ENCODE measurements around the gene ZSCAN2.

Gene ZSCAN2

GRCh38 chr15:84649706-84650105 lies 48.9 kb downstream of the ZSCAN2 start:
- Histone ChIP-seq H3K4me2 (no peak overlapping the region), H3K9me3 (no peaks in the 10 kb centered on the region), H4K20me1 (no peaks in the 10 kb centered on the region), H3K4me1 (peaks cover 25% of the 10 kb centered on the region), H3K27me3 (no peaks in the 10 kb centered on the region), H3K27ac (no peak overlapping the region), H3K4me3 (no peak overlapping the region), H3K36me3 (peaks cover 82% of the 10 kb centered on the region), H3K9ac (no peak overlapping the region)
- TF ChIP-seq Cebpa-rat (IDR thresholded peaks at IDR 0.05) = no peak

GRCh38 chr15:84653584-84653909 lies 52.7 kb downstream of the ZSCAN2 start:
- H3K27ac ChIP-seq = peak overlapping the region; percentile 78
- H3K4me1 ChIP-seq = peaks cover 48% of the 10 kb centered on the region
- TF ChIP-seq Cebpa-rat (IDR thresholded peaks at IDR 0.05) = no peak
- H3K9me3 ChIP-seq = no peaks in the 10 kb centered on the region
- H4K20me1 ChIP-seq = no peaks in the 10 kb centered on the region
- H3K9ac ChIP-seq = peak overlapping the region; percentile 86
- H3K4me2 ChIP-seq = peak overlapping the region; percentile 96
- H3K27me3 ChIP-seq = no peaks in the 10 kb centered on the region
- peaks cover 44% of the 10 kb centered on the region for H3K36me3 ChIP-seq
- peak overlapping the region; percentile 76 for H3K4me3 ChIP-seq

- H3K27ac ChIP-seq = peak within 1 kb of the TSS; percentile 78
- H3K4me1 ChIP-seq = peaks cover 53% of the 10 kb centered on the region
These were observed 53.3 kb downstream of the ZSCAN2 start, which contains the start of gene WDR73 for GRCh38 chr15:84653910-84654688. Gene WDR73, minus strand, starts transcription at chr15:84654283. Its CDS starts 9 bp downstream, at chr15:84654274.

GRCh38 chr15:84654689-84655453 lies 54.1 kb downstream of the ZSCAN2 start:
- Histone ChIP-seq H3K4me3 (peak overlapping the region; percentile 76), H3K4me1 (peaks cover 61% of the 10 kb centered on the region), H3K4me2 (peak overlapping the region; percentile 96), H4K20me1 (no peaks in the 10 kb centered on the region), H3K27ac (peak overlapping the region; percentile 78), H3K9ac (peak overlapping the region; percentile 86), H3K27me3 (no peaks in the 10 kb centered on the region), H3K36me3 (peaks cover 30% of the 10 kb centered on the region), H3K9me3 (no peaks in the 10 kb centered on the region)
- no peak for TF ChIP-seq Cebpa-rat (IDR thresholded peaks at IDR 0.05)

More at GRCh38 chr15:84653910-84654688, 53.3 kb downstream of the ZSCAN2 start, which contains the start of gene WDR73:
- Histone ChIP-seq H3K9me3 (no peaks in the 10 kb centered on the region), H3K9ac (peak within 1 kb of the TSS; percentile 86), H3K4me3 (peak within 1 kb of the TSS; percentile 76), H3K27me3 (no peaks in the 10 kb centered on the region), H3K4me2 (peak within 1 kb of the TSS; percentile 96), H4K20me1 (no peaks in the 10 kb centered on the region), H3K36me3 (peaks cover 38% of the 10 kb centered on the region)
- TF ChIP-seq Cebpa-rat (IDR thresholded peaks at IDR 0.05) = no peak

GRCh38 chr15:84656972-84657371 lies 56.2 kb downstream of the ZSCAN2 start:
- Histone ChIP-seq H3K4me3 (no peak overlapping the region; the same call in 1 of the 2 replicates), H4K20me1 (no peaks in the 10 kb centered on the region), H3K27me3 (no peaks in the 10 kb centered on the region), H3K4me1 (peaks cover 62% of the 10 kb centered on the region), H3K9me3 (no peaks in the 10 kb centered on the region), H3K9ac (peak overlapping the region; percentile 81; the same call in 1 of the 2 replicates), H3K36me3 (peaks cover 9% of the 10 kb centered on the region), H3K4me2 (peak overlapping the region; percentile 97), H3K27ac (no peak overlapping the region; the same call in 1 of the 2 replicates)
- TF ChIP-seq Cebpa-rat (IDR thresholded peaks at IDR 0.05) = no peak

GRCh38 chr15:84657748-84658079 lies 56.9 kb downstream of the ZSCAN2 start:
- H3K4me1 ChIP-seq = peaks cover 55% of the 10 kb centered on the region
- H3K36me3 ChIP-seq = 0 out of 2 replicates have a peak, but pooled peaks cover 2% of the 10 kb centered on the region
- no peaks in the 10 kb centered on the region for H4K20me1 ChIP-seq
- H3K27me3 ChIP-seq = no peaks in the 10 kb centered on the region
- no peaks in the 10 kb centered on the region for H3K9me3 ChIP-seq
- TF ChIP-seq Cebpa-rat (IDR thresholded peaks at IDR 0.05) = no peak
- peak overlapping the region; percentile 69 for H3K4me3 ChIP-seq
- H3K9ac ChIP-seq = peak overlapping the region; percentile 81
- H3K4me2 ChIP-seq = peak overlapping the region; percentile 97
- H3K27ac ChIP-seq = peak overlapping the region; percentile 70; the same call in 1 of the 2 replicates

GRCh38 chr15:84658080-84658787 lies 57.4 kb downstream of the ZSCAN2 start, which contains the start of gene NMB:
Gene NMB, minus strand, starts transcription at chr15:84658199. Its CDS starts 47 bp downstream, at chr15:84658152.
- no peaks in the 10 kb centered on the region for H3K27me3 ChIP-seq
- H3K4me3 ChIP-seq = peak within 1 kb of the TSS; percentile 69
- H3K4me1 ChIP-seq = peaks cover 50% of the 10 kb centered on the region
- no peaks in the 10 kb centered on the region for H4K20me1 ChIP-seq
- peak within 1 kb of the TSS; percentile 85 for H3K27ac ChIP-seq
- no peak for TF ChIP-seq Cebpa-rat (IDR thresholded peaks at IDR 0.05)
- H3K4me2 ChIP-seq = peak within 1 kb of the TSS; percentile 97
- H3K36me3 ChIP-seq = no peaks in the 10 kb centered on the region; the same call in 1 of the 2 replicates
- H3K9me3 ChIP-seq = no peaks in the 10 kb centered on the region
- peak within 1 kb of the TSS; percentile 81 for H3K9ac ChIP-seq

GRCh38 chr15:84658788-84659411 lies 58.1 kb downstream of the ZSCAN2 start:
- Histone ChIP-seq H3K4me1 (peaks cover 44% of the 10 kb centered on the region), H3K9me3 (no peaks in the 10 kb centered on the region), H4K20me1 (no peaks in the 10 kb centered on the region), H3K4me2 (peak overlapping the region; percentile 97), H3K4me3 (peak overlapping the region; percentile 69), H3K27me3 (no peaks in the 10 kb centered on the region), H3K9ac (peak overlapping the region; percentile 81), H3K36me3 (no peaks in the 10 kb centered on the region; the same call in 1 of the 2 replicates), H3K27ac (peak overlapping the region; percentile 85)
- no peak for TF ChIP-seq Cebpa-rat (IDR thresholded peaks at IDR 0.05)

All from BLaER1 (cell line).